ENCODE data around the gene WDR93.
"Not testable (repeated sequence)": the region's sequence is repeated elsewhere in the genome, so short reads cannot be mapped to it uniquely, and the experiment has no call there.

WDR93 gene

DNA sequence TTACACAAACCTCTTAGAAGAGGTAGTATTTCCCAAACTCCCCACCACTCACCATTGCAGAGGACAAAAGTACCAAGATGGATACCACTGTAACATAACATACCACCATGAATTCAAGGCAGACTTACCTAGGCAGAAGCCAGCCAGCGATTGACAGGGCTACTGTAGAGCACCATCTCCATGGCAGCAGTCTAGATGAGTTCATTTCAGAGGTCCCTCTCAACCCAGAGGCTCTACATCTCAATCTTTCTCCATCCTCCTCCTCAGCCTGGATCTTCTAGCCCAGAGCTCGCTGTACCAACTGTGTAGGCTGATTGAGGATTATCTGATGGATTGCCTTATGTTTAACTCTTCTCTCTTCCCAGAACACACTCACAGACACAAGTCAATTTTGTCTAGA lies 9.5 kb upstream of the WDR93 start:
- no peak for DNase-seq (ENCODE audit: low read depth in 4 of 4, low spot score in 1 of 4)

DNA sequence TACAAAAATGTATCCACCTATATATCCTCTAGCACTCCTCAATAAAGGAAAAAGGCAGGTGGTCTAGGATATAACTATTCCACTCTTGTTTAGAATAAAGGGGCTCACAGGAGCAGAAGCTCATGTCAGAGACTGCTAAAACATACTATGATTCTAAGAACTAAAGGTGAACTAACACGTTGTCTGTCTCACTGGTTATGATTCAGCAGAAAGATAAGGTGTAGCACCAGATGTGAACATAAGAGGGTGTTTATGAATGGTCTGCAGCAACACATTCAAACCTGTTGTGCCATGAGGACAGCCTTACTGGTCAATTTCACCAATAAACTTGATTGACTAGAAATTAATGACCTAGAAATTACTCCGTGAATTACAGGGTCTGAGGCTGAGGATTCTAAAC lies 4.6 kb upstream of the WDR93 start:
- no peak for DNase-seq (ENCODE audit: low read depth in 4 of 4, low spot score in 1 of 4)

GRCh38 chr15:89686522-89686921 lies 4.1 kb upstream of the WDR93 start:
- DNase-seq (ENCODE audit: low read depth in 4 of 4, low spot score in 1 of 4), result no peak

DNA sequence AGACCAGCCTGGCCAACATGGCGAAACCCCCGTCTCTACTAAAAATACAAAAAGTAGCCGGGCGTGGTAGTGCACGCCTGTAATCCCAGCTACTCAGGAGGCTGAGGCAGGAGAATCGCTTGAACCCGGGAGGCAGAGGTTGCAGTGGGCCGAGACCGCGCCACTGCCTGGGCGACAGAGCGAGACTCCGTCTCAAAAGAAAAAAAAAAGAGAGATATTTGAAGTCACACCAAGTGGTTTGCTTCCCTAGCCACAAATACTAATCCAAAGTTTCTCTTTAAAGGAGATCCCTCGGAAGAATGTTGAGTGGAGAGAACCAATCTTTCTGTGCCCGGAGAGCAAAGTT lies 708 bp upstream of the WDR93 start:
- not testable (repeated sequence) for DNase-seq (ENCODE audit: low read depth in 4 of 4, low spot score in 1 of 4)

DNA sequence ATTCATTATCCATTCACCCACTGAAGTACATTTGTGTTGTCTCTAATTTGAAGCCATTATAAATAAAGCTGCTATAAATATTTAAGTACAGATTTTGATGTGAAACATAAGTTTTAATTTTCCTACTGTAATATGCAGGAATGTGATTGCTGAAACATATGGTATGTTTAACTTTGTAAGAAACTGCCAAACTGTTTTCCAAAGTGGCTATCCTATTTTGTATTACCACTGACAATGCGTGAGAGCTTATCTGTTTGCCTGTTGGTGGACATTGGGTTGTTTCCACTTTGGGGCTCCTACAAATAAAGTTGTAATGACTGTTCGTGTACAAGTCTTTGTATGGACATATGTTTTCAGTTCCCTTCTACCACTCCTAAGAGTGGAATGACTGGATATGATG lies 2.5 kb downstream of the WDR93 start:
- DNase-seq (ENCODE audit: low read depth in 4 of 4, low spot score in 1 of 4), result no peak

GRCh38 chr15:89693696-89694095 lies 3.1 kb downstream of the WDR93 start:
- DNase-seq (ENCODE audit: low read depth in 4 of 4, low spot score in 1 of 4), result no peak

GRCh38 chr15:89695198-89695597 lies 4.6 kb downstream of the WDR93 start:
- no peak for DNase-seq (ENCODE audit: low read depth in 4 of 4, low spot score in 1 of 4)

DNA sequence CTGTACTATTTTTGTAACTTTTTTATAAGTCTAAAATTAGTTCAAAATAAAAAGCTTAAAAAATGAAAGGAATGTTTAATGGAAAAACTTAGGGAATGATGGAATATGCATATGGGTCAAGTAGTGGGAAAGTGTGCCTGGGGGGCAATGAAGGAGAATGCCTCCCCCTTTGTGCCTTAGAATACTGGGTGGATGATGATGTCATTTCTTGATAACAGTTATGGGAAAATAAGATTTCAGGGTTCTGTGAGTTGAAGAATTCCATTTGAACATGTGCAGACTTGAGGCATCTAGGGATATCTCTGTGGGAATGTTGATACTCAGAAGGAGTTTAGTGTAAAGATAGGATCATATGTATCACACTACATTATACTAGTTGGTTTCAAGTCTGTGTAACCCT lies 13.8 kb downstream of the WDR93 start:
- no peak for DNase-seq (ENCODE audit: low read depth in 4 of 4, low spot score in 1 of 4)

GRCh38 chr15:89707577-89707976 lies 17.0 kb downstream of the WDR93 start:
- DNase-seq (ENCODE audit: low read depth in 4 of 4, low spot score in 1 of 4), result no peak

- DNase-seq (ENCODE audit: low read depth in 4 of 4, low spot score in 1 of 4), result no peak
Measured at GRCh38 chr15:89714775-89715174, 24.2 kb downstream of the WDR93 start.

GRCh38 chr15:89723031-89723430 lies 32.4 kb downstream of the WDR93 start:
- no peak for DNase-seq (ENCODE audit: low read depth in 4 of 4, low spot score in 1 of 4)

- no peak for DNase-seq (ENCODE audit: low read depth in 4 of 4, low spot score in 1 of 4)
Measured at GRCh38 chr15:89724621-89725020, 34.0 kb downstream of the WDR93 start.

- no peak for DNase-seq (ENCODE audit: low read depth in 4 of 4, low spot score in 1 of 4)
Measured at GRCh38 chr15:89725064-89725463, 34.5 kb downstream of the WDR93 start.

GRCh38 chr15:89728254-89728653 lies 37.6 kb downstream of the WDR93 start:
- DNase-seq (ENCODE audit: low read depth in 4 of 4, low spot score in 1 of 4), result no peak

DNA sequence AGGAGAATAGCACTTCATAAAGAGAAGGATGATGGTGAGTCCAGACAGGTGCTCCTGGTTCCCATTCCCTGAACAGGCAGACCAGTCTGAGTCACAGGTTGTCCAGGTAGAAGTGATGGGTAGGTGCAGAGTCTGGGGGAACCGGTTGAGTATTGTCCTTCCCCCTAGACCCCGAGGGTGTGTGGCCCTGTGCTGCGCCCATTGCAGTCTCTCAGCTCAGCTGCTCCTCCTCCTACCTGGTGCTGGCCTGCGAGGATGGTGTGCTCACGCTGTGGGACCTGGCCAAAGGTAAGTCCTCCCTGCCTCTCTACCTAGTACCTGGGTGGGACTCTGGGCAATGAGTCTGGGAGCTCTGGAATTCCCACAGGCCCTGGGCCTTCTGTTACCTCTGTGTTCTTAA lies 40.7 kb downstream of the WDR93 start:
- no peak for DNase-seq (ENCODE audit: low read depth in 4 of 4, low spot score in 1 of 4)

DNA sequence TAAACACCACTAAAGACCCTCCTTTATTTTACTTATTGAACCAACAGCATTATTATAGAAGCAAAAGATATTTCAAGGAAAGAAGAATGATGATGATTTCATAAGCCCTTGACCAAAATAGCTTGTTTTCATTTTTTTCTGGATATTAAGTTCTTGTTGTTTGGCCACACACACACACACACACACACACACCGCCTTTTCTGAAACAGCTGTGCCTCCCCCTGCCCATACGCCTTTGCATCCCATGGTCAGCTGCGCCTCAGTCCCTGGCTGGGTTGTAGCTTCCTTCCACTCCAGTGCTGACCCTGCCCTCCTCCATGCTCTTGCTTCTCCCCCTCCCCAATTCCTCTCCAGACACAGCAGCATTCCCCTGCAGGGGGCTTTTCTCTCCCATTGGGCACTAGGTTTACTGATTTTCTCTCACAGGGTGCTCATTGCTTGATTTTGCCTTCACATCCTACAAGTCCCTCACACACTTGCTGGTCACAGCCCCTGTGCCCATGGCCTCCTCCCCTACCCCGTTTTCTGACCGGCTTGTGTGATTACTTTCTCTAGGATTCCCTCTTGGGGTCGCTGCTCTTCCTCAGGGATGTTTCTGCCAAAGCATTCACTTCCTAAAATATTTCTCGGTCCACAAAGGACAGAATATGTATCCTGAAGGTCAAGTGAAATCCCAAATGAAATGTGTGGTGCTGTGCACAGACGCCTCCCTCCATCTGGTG lies 42.0 kb downstream of the WDR93 start:
- DNase-seq (ENCODE audit: low read depth in 4 of 4, low spot score in 1 of 4), result no peak

- DNase-seq (ENCODE audit: low read depth in 4 of 4, low spot score in 1 of 4), result no peak
Measured at GRCh38 chr15:89735773-89736172, 45.2 kb downstream of the WDR93 start.

GRCh38 chr15:89740137-89740536 lies 49.5 kb downstream of the WDR93 start:
- DNase-seq (ENCODE audit: low read depth in 4 of 4, low spot score in 1 of 4), result peak in 2 of 4 experiments; percentile 24 to 34

GRCh38 chr15:89743011-89743410 lies 52.4 kb downstream of the WDR93 start:
- no peak for DNase-seq (ENCODE audit: low read depth in 4 of 4, low spot score in 1 of 4)

GRCh38 chr15:89743594-89743993 lies 53.0 kb downstream of the WDR93 start:
- no peak for DNase-seq (ENCODE audit: low read depth in 4 of 4, low spot score in 1 of 4)

DNA sequence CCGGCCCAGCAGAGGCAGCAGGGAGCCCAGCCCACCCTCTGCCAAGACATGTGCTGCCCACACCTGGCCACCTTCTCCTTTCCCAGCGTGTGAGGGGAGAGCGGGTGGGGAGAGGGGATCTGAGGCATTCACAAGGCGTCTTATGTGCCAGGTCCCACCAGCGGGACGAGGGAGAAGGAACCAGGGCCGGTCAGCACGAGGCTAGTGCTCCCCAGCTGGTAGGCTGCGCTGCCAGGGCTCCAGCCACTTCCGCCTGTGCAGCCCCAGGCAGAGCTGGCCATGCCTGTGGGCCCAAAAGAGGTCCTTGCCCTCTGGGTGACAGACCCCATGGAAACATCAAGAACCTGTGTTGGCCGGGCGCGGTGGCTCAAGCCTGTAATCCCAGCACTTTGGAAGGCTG lies 54.5 kb downstream of the WDR93 start:
- no peak for DNase-seq (ENCODE audit: low read depth in 4 of 4, low spot score in 1 of 4)

DNA sequence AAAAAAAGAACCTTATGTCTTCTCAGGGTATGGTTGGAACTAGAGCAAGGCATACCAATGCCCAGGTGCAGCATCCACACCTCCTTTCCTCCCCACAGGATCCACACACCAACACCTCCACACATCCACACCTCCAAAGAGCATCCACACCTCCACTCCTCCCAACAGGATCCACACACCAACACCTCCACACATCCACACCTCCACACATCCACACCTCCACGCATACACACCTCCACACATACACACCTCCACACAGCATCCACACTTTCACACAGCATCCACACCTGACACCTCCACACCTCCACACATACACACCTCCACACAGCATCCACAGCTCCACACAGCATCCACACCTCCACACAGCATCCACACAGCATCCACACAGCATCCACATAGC lies 55.2 kb downstream of the WDR93 start:
- no peak for DNase-seq (ENCODE audit: low read depth in 4 of 4, low spot score in 1 of 4)

GRCh38 chr15:89746386-89746780 lies 55.8 kb downstream of the WDR93 start:
- DNase-seq (ENCODE audit: low read depth in 4 of 4, low spot score in 1 of 4), result no peak
